Natural killer cell (primary cell): ENCODE data around the gene TMIGD2. TPM values are rescaled to one million over a fixed set of nuclear protein-coding genes. Genes with fewer than 3 reads are reported as not detected.

Experiments
- ATAC-seq, 3 donors: fragments of 150-1000 bp in 2 of 3; fragments of 200-7000 bp in 1 of 3; cut with Tn5 transposase; 1 replicate in 1 of 3; 2 replicates in 2 of 3; pipeline ENCODE4 v1.10.0; 2021; ENCODE audit warnings: mild to moderate bottlenecking in 2 of 3, moderate library complexity in 2 of 3
- DNase-seq, 2 donors: peaks; one replicate each; pipeline versions ENCODE4 v3.0.0 to v3.0.0-alpha.2; 2013 to 2021; ENCODE audit warnings: mixed read lengths in 1 of 2
- H3K27ac ChIP-seq: one replicate; pipeline ENCODE4 v1.5.1; 2013; ENCODE audit warnings: mild to moderate bottlenecking, low read length
- H3K27me3 ChIP-seq: one replicate; pipeline ENCODE4 v1.6.1; 2013; ENCODE audit warnings: low read length; ENCODE audit not compliant: control insufficient read depth, insufficient read depth
- H3K36me3 ChIP-seq: one replicate; pipeline ENCODE4 v1.6.1; 2013; ENCODE audit warnings: low read length; ENCODE audit not compliant: control insufficient read depth, insufficient read depth
- H3K4me1 ChIP-seq: one replicate; pipeline ENCODE4 v1.6.1; 2013; ENCODE audit warnings: low read length; ENCODE audit not compliant: control insufficient read depth, insufficient read depth
- H3K4me3 ChIP-seq: one replicate; pipeline ENCODE4 v1.5.1; 2013; ENCODE audit warnings: low read length
- H3K9me3 ChIP-seq: one replicate; pipeline ENCODE4 v1.6.1; 2013; ENCODE audit warnings: low read length; ENCODE audit not compliant: control insufficient read depth, insufficient read depth
- H3K27ac Mint-ChIP-seq, 2 donors: one replicate each; pipeline ENCODE4 v1.8.0; 2022; ENCODE audit warnings: mild to moderate bottlenecking in 2 of 2, mixed read lengths in 2 of 2, moderate library complexity in 1 of 2
- H3K27me3 Mint-ChIP-seq, 2 donors: one replicate each; pipeline ENCODE4 v1.8.0; 2022; ENCODE audit warnings: low read depth in 2 of 2, mixed read lengths in 2 of 2
- H3K36me3 Mint-ChIP-seq: one replicate; pipeline ENCODE4 v1.8.0; 2022; ENCODE audit warnings: mixed read lengths
- H3K4me1 Mint-ChIP-seq, 2 donors: one replicate each; pipeline ENCODE4 v1.8.0; 2022; ENCODE audit warnings: mixed read lengths in 2 of 2
- H3K4me3 Mint-ChIP-seq: one replicate; pipeline ENCODE4 v1.8.0; 2022; ENCODE audit warnings: mild to moderate bottlenecking, moderate library complexity, mixed read lengths
- H3K9me3 Mint-ChIP-seq, 2 donors: one replicate each; pipeline ENCODE4 v1.8.0; 2022; ENCODE audit warnings: mixed read lengths in 2 of 2
- CTCF ChIP-seq: fragments of 200-600 bp; IDR thresholded peaks from one replicate; pipeline ENCODE4 v1.8.0; 2022; ENCODE audit warnings: antibody characterized with exemption
- WGBS: methylation state at CpG from one replicate; pipeline ENCODE4 v1.1.7; 2013; ENCODE audit warnings: missing lambda C conversion rate; ENCODE audit not compliant: insufficient coverage; 5-methylcytosine and 5-hydroxymethylcytosine counted together
- intact Hi-C: fragments of 100-400 bp; cut with micrococcal nuclease; formaldehyde crosslinking; loops from one replicate; pipeline ENCODE4 v1.14.2; 2022
- total RNA-seq, 4 donors: library from RNA; stranded (reverse); fragments of 120-200 nt in 1 of 4; gene quantifications; one replicate each; pipeline versions ENCODE4 v1.2.3 to v1.2.4, GENCODE V29; 2013 to 2022

TMIGD2 gene
- total RNA-seq, 3 donors from 2014 or later (not counting 1 experiment from before 2014, with no cell fraction given), result 33.8 to 45.3 (median 41.1) TPM

DNA sequence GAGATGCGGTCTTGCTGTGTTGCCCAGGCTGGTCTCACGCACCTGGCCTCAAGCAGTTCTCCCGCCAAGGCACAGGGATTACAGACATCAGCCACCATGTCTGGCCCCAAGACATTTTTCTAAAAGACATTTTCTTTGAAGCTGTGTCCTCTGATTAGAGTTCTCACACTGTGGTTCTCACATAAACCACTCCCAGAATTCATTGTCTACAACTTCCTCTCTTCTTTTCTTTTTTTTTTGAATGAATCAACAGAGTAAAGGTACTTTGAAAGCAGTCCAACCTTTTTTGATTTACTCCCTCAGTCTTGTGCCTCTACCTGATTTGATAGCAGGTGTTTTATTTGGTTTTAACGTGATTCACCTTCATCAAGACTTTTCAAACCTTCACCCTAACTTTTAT is 37.4 kb downstream of the TMIGD2 start:
- Histone ChIP-seq H3K4me3 (no peak overlapping the region), H3K4me1 (peaks cover 49% of the 10 kb centered on the region), H3K27me3 (no peaks in the 10 kb centered on the region), H3K27ac (peak overlapping the region; percentile 49), H3K9me3 (no peaks in the 10 kb centered on the region), H3K36me3 (peaks cover 52% of the 10 kb centered on the region)
- Mint-ChIP-seq H3K4me3 (peak overlapping the region; percentile 85), H3K27ac (peak overlapping the region; percentile 88 to 91), H3K4me1 (peaks cover 32 to 51% of the 10 kb centered on the region in 2 donors), H3K27me3 (no peaks in the 10 kb centered on the region), H3K9me3 (no peaks in the 10 kb centered on the region), H3K36me3 (no peaks in the 10 kb centered on the region)
- DNase-seq, result peak in 1 of 2 donors; percentile 58
- no peak for TF ChIP-seq CTCF
- ATAC-seq, result peak; percentile 75 to 81 (median 81)
- intact Hi-C loops, result loop anchor here (2.0 to 10.0 kb wide), 4 partner anchors 37 to 260 kb away; partner anchors contain the start of genes CHAF1A, FSD1, MPND and SH3GL1
- WGBS, result 23% methylated on average over 3 of the region's 4 CpGs

DNA sequence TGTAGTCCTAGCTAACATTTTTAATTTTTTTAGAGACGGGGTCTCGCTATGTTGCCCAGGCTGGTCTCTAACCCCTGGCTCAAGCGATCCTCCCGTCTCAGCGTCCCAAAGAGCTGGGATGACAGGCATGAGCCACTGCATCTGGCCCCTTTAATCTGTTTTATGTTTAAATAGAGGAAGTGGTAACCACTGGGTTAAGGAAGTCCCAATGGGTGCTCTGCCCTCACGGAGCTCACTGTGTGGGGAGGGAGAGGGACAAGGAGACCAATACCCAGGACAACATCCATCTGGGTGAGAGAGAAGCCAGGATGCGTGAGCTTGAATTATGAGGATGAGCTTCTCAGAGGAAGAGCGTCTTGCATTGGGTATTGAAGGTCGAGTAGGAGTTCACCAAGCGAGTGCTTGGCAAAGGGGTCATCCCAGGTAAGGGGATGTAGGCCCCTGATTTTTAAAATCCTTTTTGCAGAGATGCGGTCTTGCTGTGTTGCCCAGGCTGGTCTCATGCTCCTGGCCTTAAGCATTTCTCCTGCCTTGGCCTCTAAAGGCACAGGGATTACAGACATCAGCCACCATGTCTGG is 41.5 kb downstream of the TMIGD2 start:
- peaks cover 11 to 32% of the 10 kb centered on the region in 2 donors for H3K4me1 Mint-ChIP-seq
- DNase-seq, result no peak
- ATAC-seq, result no peak
- H3K9me3 Mint-ChIP-seq, result no peaks in the 10 kb centered on the region
- H3K36me3 ChIP-seq, result peaks cover 55% of the 10 kb centered on the region
- intact Hi-C loops, result loop anchor here (10.0 kb wide), 1 partner anchor 264 kb away; no protein-coding TSS in a partner anchor
- no peaks in the 10 kb centered on the region for H3K36me3 Mint-ChIP-seq
- no peak overlapping the region for H3K27ac Mint-ChIP-seq
- no peak overlapping the region for H3K4me3 Mint-ChIP-seq
- WGBS, result 84% methylated on average over 11 of the region's 11 CpGs
- H3K27ac ChIP-seq, result no peak overlapping the region
- no peaks in the 10 kb centered on the region for H3K9me3 ChIP-seq
- no peak for TF ChIP-seq CTCF
- no peaks in the 10 kb centered on the region for H3K27me3 ChIP-seq
- peaks cover 29% of the 10 kb centered on the region for H3K4me1 ChIP-seq
- no peak overlapping the region for H3K4me3 ChIP-seq
- no peaks in the 10 kb centered on the region for H3K27me3 Mint-ChIP-seq

- intact Hi-C loops, result no loop called here
- no peak for TF ChIP-seq CTCF
- Mint-ChIP-seq H3K4me1 (peaks cover 0 to 9% of the 10 kb centered on the region in 2 donors), H3K27ac (no peak overlapping the region), H3K36me3 (peaks cover 13% of the 10 kb centered on the region), H3K27me3 (no peaks in the 10 kb centered on the region), H3K4me3 (no peak overlapping the region), H3K9me3 (no peaks in the 10 kb centered on the region)
- Histone ChIP-seq H3K4me3 (no peak overlapping the region), H3K36me3 (peaks cover 68% of the 10 kb centered on the region), H3K27ac (no peak overlapping the region), H3K4me1 (peaks cover 5% of the 10 kb centered on the region), H3K27me3 (no peaks in the 10 kb centered on the region), H3K9me3 (peaks cover 8% of the 10 kb centered on the region)
- WGBS, result 94% methylated on average over 28 of the region's 28 CpGs
- DNase-seq (no peak), ATAC-seq (peak in 1 of 3 donors; percentile 7)
Observed at GRCh38 chr19:4258181-4258580, 44.0 kb downstream of the TMIGD2 start.

GRCh38 chr19:4257025-4257424 is 45.2 kb downstream of the TMIGD2 start:
- no peak for ATAC-seq
- intact Hi-C loops, result no loop called here
- TF ChIP-seq CTCF, result no peak
- peaks cover 13% of the 10 kb centered on the region for H3K36me3 Mint-ChIP-seq
- DNase-seq, result no peak
- H3K4me3 Mint-ChIP-seq, result no peak overlapping the region
- peaks cover 65% of the 10 kb centered on the region for H3K36me3 ChIP-seq
- WGBS, result 80% methylated on average over 5 of the region's 6 CpGs
- no peaks in the 10 kb centered on the region for H3K27me3 ChIP-seq
- no peak overlapping the region for H3K27ac Mint-ChIP-seq
- H3K4me3 ChIP-seq, result no peak overlapping the region
- no peaks in the 10 kb centered on the region for H3K27me3 Mint-ChIP-seq
- H3K4me1 Mint-ChIP-seq, result peaks cover 0 to 8% of the 10 kb centered on the region in 2 donors
- H3K9me3 ChIP-seq, result peaks cover 8% of the 10 kb centered on the region
- no peak overlapping the region for H3K27ac ChIP-seq
- no peaks in the 10 kb centered on the region for H3K9me3 Mint-ChIP-seq
- no peaks in the 10 kb centered on the region for H3K4me1 ChIP-seq
